Liver (tissue), 9 donors: ENCODE data around the gene PLCXD3. TPM values are rescaled to one million over a fixed set of nuclear protein-coding genes. Genes with fewer than 3 reads are reported as not detected.

Experiments used
- DNase-seq: peaks from one replicate; pipeline ENCODE4 v3.0.0-alpha.2; 2017; ENCODE audit warnings: low spot score
- H3K27ac ChIP-seq, 2 donors: one replicate each; pipeline ENCODE4 v1.7.0; 2013; ENCODE audit warnings: inconsistent platforms in 2 of 2, low read length in 2 of 2, control low read depth in 1 of 2, low read depth in 1 of 2, mild to moderate bottlenecking in 1 of 2
- H3K27me3 ChIP-seq, 4 donors: one replicate each; pipeline versions ENCODE4 v1.6.1 to v1.7.0; 2013; ENCODE audit warnings: low read length in 3 of 4, inconsistent platforms in 1 of 4, mild to moderate bottlenecking in 1 of 4, moderate library complexity in 1 of 4; ENCODE audit not compliant: control insufficient read depth in 4 of 4, insufficient read depth in 4 of 4
- H3K36me3 ChIP-seq, 4 donors: one replicate each; pipeline versions ENCODE4 v1.6.1 to v1.7.0; 2013; ENCODE audit warnings: low read length in 3 of 4, mild to moderate bottlenecking in 3 of 4, low read depth in 1 of 4, moderate library complexity in 1 of 4; ENCODE audit not compliant: control insufficient read depth in 4 of 4, insufficient read depth in 3 of 4
- H3K4me1 ChIP-seq, 4 donors: one replicate each; pipeline versions ENCODE4 v1.6.1 to v1.7.0; 2013; ENCODE audit warnings: low read length in 3 of 4, mild to moderate bottlenecking in 3 of 4, moderate library complexity in 1 of 4; ENCODE audit not compliant: control insufficient read depth in 4 of 4, insufficient read depth in 4 of 4
- H3K4me3 ChIP-seq, 3 donors: one replicate each; pipeline versions ENCODE4 v1.6.1 to v1.7.0; 2013; ENCODE audit warnings: low read length in 3 of 3, control low read depth in 1 of 3, low read depth in 1 of 3, mild to moderate bottlenecking in 1 of 3
- H3K9ac ChIP-seq, 2 donors: one replicate each; pipeline ENCODE4 v1.7.0; 2013; ENCODE audit warnings: low read length in 2 of 2, mild to moderate bottlenecking in 2 of 2, moderate library complexity in 2 of 2, control low read depth in 1 of 2, low read depth in 1 of 2
- H3K9me3 ChIP-seq, 4 donors: one replicate each; pipeline versions ENCODE4 v1.6.1 to v1.7.0; 2013; ENCODE audit warnings: low read length in 3 of 4; ENCODE audit not compliant: control insufficient read depth in 4 of 4
- ATF3 ChIP-seq: IDR thresholded peaks from 2 replicates; pipeline ENCODE4 v1.6.1; 2016; ENCODE audit warnings: antibody characterized with exemption
- FOXA1 ChIP-seq: IDR thresholded peaks from 2 replicates; pipeline ENCODE4 v1.6.1; 2016; ENCODE audit warnings: antibody characterized with exemption
- FOXA2 ChIP-seq: IDR thresholded peaks from 2 replicates; pipeline ENCODE4 v1.6.1; 2016; ENCODE audit warnings: antibody characterized with exemption
- GABPA ChIP-seq, 2 donors: IDR thresholded peaks in 1 of 2; conservative IDR thresholded peaks in 1 of 2; 2 replicates each; pipeline ENCODE4 v1.6.1; 2016; ENCODE audit warnings: antibody characterized with exemption in 2 of 2, mild to moderate bottlenecking in 1 of 2, moderate library complexity in 1 of 2
- HNF4A ChIP-seq, 2 donors: conservative IDR thresholded peaks; 2 replicates each; pipeline ENCODE4 v1.6.1; 2016; ENCODE audit warnings: antibody characterized with exemption in 2 of 2, mild to moderate bottlenecking in 2 of 2
- JUND ChIP-seq, 2 donors: IDR thresholded peaks; 2 replicates each; pipeline ENCODE4 v1.6.1; 2016; ENCODE audit warnings: antibody characterized with exemption in 2 of 2
- NR2F2 ChIP-seq: IDR thresholded peaks from 2 replicates; pipeline ENCODE4 v1.6.1; 2016; ENCODE audit warnings: antibody characterized with exemption
- RAD21 ChIP-seq, 2 donors: IDR thresholded peaks; 2 replicates each; pipeline ENCODE4 v1.6.1; 2016; ENCODE audit warnings: antibody characterized with exemption in 2 of 2, mild to moderate bottlenecking in 2 of 2
- RXRA ChIP-seq, 2 donors: IDR thresholded peaks; 2 replicates each; pipeline ENCODE4 v1.6.1; 2017 to 2018; ENCODE audit warnings: antibody characterized with exemption in 2 of 2, mild to moderate bottlenecking in 1 of 2
- SP1 ChIP-seq: IDR thresholded peaks from 2 replicates; pipeline ENCODE4 v1.6.1; 2018; ENCODE audit warnings: antibody characterized with exemption, mild to moderate bottlenecking
- TAF1 ChIP-seq: conservative IDR thresholded peaks from 2 replicates; pipeline ENCODE4 v1.6.1; 2016; ENCODE audit warnings: antibody characterized with exemption, mild to moderate bottlenecking
- YY1 ChIP-seq: IDR thresholded peaks from 2 replicates; pipeline ENCODE4 v1.6.1; 2016; ENCODE audit warnings: antibody characterized with exemption, mild to moderate bottlenecking
- ZBTB33 ChIP-seq: IDR thresholded peaks from 2 replicates; pipeline ENCODE4 v1.6.1; 2016; ENCODE audit warnings: antibody characterized with exemption
- WGBS: extraction: QIAGEN DNeasy Blood & Tissue Kit; methylation state at CpG from one replicate; pipeline ENCODE4 v1.1.7; 2013; 5-methylcytosine and 5-hydroxymethylcytosine counted together
- polyA plus RNA-seq, 2 donors: library from polyadenylated mRNA; stranded (reverse) in 1 of 2; unstranded in 1 of 2; fragments of 200-250 nt in 1 of 2; fragments of >200 nt in 1 of 2; fragmentation: Nextera tagmentation in 1 of 2; extraction: Ambion mirVana in 1 of 2; gene quantifications; one replicate each; pipeline versions ENCODE4 v1.2.1 to v1.2.3, GENCODE V29; 2013 to 2015
- total RNA-seq, 2 donors: library from RNA; depleted of rRNA; stranded (reverse); fragments of >200 nt; gene quantifications; one replicate each; pipeline ENCODE4 v1.2.3, GENCODE V29; 2014
- TF ChIP-seq, protein P1 (sequence below): fragments of 150-350 bp; IDR thresholded peaks from 2 replicates; pipeline ENCODE4 v1.5.1; 2017; ENCODE audit warnings: improper control_type of control experiment, low read depth, low read length; ENCODE audit not compliant: missing input control
- donor health status: healthy.
- donor health status: healthy.
- donor health status: healthy.
- donor health status: healthy.
- donor health status: healthy.

PLCXD3 gene
- total and polyA plus RNA-seq, 4 donors = 0.05 to 2.4 (median 0.58) TPM

DNA sequence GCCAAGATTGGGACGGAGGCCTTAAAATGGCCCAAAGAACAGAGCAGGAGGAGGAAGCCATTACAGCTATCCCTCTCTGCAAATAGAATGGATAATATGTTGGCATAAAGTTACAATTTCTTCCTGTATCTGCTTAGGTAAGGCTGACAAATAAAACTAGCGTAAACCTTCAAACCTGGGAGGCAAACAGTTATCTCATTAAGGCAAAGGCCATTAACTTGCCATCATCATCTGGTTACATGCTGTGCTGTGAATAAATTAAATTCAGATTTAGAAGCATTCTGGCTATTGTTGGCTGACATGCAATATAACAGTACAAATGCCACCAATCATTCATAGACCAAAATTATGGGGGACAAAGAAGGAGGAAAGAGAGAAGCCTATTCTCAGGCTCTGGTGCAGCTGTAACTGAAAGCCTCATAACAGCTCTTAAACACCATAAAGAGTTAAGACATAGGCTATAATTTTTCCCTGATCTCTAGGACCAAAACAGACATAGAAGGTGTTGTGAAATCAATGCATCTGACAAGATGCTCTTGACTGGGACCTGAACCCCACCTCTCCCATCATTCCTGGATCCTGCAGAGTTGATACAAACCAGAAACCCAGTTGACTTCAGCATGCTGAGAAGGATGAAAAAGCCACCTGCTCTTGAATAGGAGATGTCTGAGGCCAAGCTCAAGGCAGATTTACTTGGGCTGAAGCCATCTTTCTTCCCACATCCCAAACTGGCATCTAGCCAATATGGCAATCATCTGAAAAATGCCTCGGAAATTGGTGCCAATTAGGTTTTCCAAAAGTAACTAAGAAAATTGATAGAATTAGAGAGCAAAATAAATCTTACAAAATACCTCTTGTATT, 62.5 kb downstream of the PLCXD3 start (continued):
- TF ChIP-seq, protein P1, sequence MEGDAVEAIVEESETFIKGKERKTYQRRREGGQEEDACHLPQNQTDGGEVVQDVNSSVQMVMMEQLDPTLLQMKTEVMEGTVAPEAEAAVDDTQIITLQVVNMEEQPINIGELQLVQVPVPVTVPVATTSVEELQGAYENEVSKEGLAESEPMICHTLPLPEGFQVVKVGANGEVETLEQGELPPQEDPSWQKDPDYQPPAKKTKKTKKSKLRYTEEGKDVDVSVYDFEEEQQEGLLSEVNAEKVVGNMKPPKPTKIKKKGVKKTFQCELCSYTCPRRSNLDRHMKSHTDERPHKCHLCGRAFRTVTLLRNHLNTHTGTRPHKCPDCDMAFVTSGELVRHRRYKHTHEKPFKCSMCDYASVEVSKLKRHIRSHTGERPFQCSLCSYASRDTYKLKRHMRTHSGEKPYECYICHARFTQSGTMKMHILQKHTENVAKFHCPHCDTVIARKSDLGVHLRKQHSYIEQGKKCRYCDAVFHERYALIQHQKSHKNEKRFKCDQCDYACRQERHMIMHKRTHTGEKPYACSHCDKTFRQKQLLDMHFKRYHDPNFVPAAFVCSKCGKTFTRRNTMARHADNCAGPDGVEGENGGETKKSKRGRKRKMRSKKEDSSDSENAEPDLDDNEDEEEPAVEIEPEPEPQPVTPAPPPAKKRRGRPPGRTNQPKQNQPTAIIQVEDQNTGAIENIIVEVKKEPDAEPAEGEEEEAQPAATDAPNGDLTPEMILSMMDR = no peak
- TF ChIP-seq JUND (IDR thresholded peaks at IDR 0.05) = no peak

DNA sequence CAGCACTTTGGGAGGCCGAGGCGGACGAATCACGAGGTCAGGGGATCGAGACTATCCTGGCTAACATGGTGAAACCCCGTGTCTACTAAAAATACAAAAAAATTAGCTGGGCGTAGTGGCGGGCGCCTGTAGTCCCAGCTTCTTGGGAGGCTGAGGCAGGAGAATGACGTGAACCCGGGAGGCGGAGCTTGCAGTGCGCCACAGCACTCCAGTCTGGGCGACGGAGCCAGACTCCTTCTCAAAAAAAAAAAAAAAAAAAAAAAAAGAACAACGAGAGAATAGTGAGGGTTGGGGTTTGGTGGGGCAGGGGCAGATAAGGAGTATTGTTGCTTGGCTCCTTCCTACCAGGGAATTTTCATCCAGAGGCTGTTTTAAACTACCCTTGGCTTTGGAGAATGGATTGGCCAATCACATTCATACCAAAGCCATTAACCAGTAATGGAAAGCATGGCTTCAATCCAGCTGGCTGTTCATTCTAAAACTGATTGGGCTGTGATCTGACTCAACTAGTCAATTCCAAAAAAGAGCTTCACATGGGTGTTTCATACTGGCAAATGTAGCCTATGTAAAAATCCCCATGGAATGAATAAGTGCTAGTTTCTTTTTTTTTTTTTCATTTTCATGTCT, 64.4 kb downstream of the PLCXD3 start:
- H3K36me3 ChIP-seq = no peaks in the 10 kb centered on the region
- DNase-seq = no peak

More for the DNA sequence above, 64.4 kb downstream of the PLCXD3 start:
- H3K9me3 ChIP-seq = no peaks in the 10 kb centered on the region
- no peak overlapping the region for H3K27ac ChIP-seq
- WGBS = 96% methylated on average over 16 of the region's 16 CpGs
- TF ChIP-seq GABPA (IDR thresholded peaks at IDR 0.05 in 1 of 2, conservative IDR thresholded peaks at IDR 0.05 in 1 of 2) (no peak), TAF1 (no peak), RXRA (IDR thresholded peaks at IDR 0.05) (no peak), NR2F2 (no peak), ZBTB33 (no peak), HNF4A (conservative IDR thresholded peaks at IDR 0.05) (no peak), ATF3 (no peak), RAD21 (IDR thresholded peaks at IDR 0.05) (no peak), FOXA2 (no peak), YY1 (no peak), FOXA1 (no peak), SP1 (no peak)
- TF ChIP-seq, protein P1 = no peak
- no peak overlapping the region for H3K9ac ChIP-seq
- no peaks in the 10 kb centered on the region for H3K4me1 ChIP-seq
- no peak overlapping the region for H3K4me3 ChIP-seq
- peaks cover 0 to 7% (median 3%) of the 10 kb centered on the region in 4 donors for H3K27me3 ChIP-seq
